ENCODE results near the gene HOOK2. TPM values are rescaled to one million over a fixed set of nuclear protein-coding genes. Genes with fewer than 3 reads are reported as not detected.
A peak's percentile ranks its signal among the peaks of the same experiment; 100 is the strongest.

HOOK2 gene
- total RNA-seq, 1 donor from 2014 or later = 27.9 TPM

DNA sequence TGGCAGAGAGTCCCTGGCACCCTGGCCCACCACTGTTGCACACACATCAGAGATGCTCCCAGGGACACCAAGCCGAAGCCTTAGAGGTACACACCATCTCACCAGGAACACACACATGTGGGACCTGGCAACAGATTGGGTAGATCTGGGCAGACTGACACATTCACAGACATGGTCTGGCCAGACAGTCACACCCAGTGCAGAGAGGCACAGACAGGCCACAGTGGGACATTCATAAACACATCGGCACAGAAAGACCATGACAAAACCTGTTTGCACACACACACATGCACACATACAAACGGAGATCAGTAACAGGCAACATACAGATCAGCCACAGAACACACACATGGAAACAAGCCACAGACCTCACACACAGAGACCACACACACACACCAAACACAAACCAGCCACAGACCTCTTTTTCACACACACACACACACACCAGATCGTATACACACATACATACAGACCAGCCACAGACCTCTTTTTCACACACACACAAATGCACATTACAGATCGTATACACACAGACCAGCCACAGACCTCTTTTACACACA lies 9.6 kb upstream of the HOOK2 start:
- no peak for DNase-seq (ENCODE audit: low read depth, low spot score)
- H3K27me3 Mint-ChIP-seq (ENCODE audit: low read depth) = no peaks in the 10 kb centered on the region
- no peak overlapping the region for H3K4me3 Mint-ChIP-seq
- H3K36me3 Mint-ChIP-seq (ENCODE audit: low read depth) = no peaks in the 10 kb centered on the region
- peaks cover 24% of the 10 kb centered on the region for H3K4me1 Mint-ChIP-seq
- no peaks in the 10 kb centered on the region for H3K9me3 Mint-ChIP-seq
- no peak overlapping the region for H3K27ac Mint-ChIP-seq (ENCODE audit: unreplicated experiment)
- TF ChIP-seq, protein P1, sequence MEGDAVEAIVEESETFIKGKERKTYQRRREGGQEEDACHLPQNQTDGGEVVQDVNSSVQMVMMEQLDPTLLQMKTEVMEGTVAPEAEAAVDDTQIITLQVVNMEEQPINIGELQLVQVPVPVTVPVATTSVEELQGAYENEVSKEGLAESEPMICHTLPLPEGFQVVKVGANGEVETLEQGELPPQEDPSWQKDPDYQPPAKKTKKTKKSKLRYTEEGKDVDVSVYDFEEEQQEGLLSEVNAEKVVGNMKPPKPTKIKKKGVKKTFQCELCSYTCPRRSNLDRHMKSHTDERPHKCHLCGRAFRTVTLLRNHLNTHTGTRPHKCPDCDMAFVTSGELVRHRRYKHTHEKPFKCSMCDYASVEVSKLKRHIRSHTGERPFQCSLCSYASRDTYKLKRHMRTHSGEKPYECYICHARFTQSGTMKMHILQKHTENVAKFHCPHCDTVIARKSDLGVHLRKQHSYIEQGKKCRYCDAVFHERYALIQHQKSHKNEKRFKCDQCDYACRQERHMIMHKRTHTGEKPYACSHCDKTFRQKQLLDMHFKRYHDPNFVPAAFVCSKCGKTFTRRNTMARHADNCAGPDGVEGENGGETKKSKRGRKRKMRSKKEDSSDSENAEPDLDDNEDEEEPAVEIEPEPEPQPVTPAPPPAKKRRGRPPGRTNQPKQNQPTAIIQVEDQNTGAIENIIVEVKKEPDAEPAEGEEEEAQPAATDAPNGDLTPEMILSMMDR (conservative IDR thresholded peaks at IDR 0.05) = no peak

DNA sequence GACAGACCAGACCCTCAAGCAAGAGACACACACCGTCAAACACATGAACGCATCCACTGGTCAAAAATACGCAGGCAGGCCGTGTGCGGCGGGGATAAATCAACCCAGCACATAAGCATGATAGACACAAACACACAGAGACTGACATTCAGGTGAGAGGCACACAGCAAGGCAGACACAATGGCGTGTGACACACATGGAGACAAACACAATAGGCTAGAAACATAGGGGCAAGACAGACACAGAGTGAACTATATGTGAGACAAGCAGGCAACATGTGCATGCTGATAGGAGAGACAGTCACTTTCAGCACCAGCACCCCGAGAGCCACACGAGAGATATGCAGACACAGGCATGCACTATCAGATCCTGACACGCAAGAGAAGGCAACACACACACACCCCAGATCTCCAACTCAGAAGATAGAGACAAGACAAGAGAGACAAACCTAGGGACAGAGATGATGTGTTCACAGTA lies 9.1 kb upstream of the HOOK2 start:
- H3K4me3 Mint-ChIP-seq = no peak overlapping the region
- no peak overlapping the region for H3K27ac Mint-ChIP-seq (ENCODE audit: unreplicated experiment)
- H3K27me3 Mint-ChIP-seq (ENCODE audit: low read depth) = peaks cover 1% of the 10 kb centered on the region
- H3K9me3 Mint-ChIP-seq = no peaks in the 10 kb centered on the region
- H3K4me1 Mint-ChIP-seq = peaks cover 26% of the 10 kb centered on the region
- TF ChIP-seq, protein P1 (conservative IDR thresholded peaks at IDR 0.05) = no peak
- H3K36me3 Mint-ChIP-seq (ENCODE audit: low read depth) = no peaks in the 10 kb centered on the region
- DNase-seq (ENCODE audit: low read depth, low spot score) = no peak

DNA sequence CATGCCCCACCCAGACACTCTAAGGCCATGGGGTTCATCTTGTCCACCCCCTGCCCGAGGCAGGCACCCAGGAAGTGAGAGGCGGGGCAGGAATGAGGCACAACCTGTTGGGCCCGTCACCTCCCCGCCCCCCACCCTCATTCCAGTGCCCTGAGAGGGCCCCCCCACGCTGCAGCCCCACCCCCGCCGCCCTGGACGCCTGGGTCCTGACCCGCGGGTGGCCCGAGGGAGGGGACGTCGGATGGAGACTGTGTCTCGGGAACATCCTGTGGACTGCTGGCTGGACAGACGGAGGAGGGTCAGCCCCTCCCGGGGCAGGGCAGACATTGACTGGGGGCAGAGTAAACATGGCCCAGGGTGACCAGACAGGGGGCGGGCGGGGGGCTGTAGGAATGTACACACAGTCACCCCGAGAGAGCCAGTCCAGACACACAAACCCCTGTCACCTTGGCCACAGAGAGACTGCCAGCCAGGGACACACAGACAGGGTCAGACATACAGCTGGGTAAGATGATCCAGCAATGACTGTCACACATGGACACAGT lies 8.6 kb upstream of the HOOK2 start:
- no peak for DNase-seq (ENCODE audit: low read depth, low spot score)
- no peaks in the 10 kb centered on the region for H3K36me3 Mint-ChIP-seq (ENCODE audit: low read depth)
- H3K27ac Mint-ChIP-seq (ENCODE audit: unreplicated experiment) = no peak overlapping the region

DNA sequence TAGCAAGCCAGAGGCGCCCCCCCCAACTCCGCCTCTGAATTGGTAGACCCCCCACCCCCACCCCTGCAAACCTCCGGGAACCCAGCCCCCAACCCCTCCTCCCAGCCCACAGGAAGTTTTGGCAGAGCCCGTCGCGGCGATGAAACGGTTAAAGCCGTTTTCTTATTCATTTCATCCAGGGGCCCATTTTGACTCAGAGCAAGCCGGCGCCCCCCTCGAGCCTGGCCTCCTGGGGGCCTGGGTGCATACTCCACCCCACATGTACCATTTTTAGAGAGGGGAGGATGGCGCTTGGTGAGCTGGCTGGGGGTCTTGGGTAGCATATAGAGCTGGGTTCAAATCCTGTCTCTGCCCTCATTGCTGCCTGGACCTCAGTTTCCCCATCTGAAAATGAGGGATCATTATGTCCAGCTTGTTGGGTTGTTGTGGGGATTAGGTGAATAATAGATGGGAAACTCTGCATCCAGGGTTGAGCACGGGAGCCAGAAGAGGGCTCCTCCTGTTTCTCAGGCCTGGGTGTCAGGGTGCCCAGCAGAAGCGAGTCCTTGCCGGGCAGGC lies 8.0 kb upstream of the HOOK2 start:
- TF ChIP-seq, protein P1 (conservative IDR thresholded peaks at IDR 0.05) = no peak
- no peaks in the 10 kb centered on the region for H3K9me3 Mint-ChIP-seq
- peaks cover 25% of the 10 kb centered on the region for H3K4me1 Mint-ChIP-seq
- peak overlapping the region; percentile 81 for H3K4me3 Mint-ChIP-seq
- DNase-seq (ENCODE audit: low read depth, low spot score) = no peak
- H3K36me3 Mint-ChIP-seq (ENCODE audit: low read depth) = no peaks in the 10 kb centered on the region
- no peak overlapping the region for H3K27ac Mint-ChIP-seq (ENCODE audit: unreplicated experiment)
- H3K27me3 Mint-ChIP-seq (ENCODE audit: low read depth) = peaks cover 9% of the 10 kb centered on the region

More for the DNA sequence above, 8.6 kb upstream of the HOOK2 start:
- TF ChIP-seq, protein P1 (conservative IDR thresholded peaks at IDR 0.05) = no peak
- no peaks in the 10 kb centered on the region for H3K9me3 Mint-ChIP-seq
- peak overlapping the region; percentile 81 for H3K4me3 Mint-ChIP-seq
- H3K27me3 Mint-ChIP-seq (ENCODE audit: low read depth) = peaks cover 5% of the 10 kb centered on the region
- peaks cover 26% of the 10 kb centered on the region for H3K4me1 Mint-ChIP-seq

DNA sequence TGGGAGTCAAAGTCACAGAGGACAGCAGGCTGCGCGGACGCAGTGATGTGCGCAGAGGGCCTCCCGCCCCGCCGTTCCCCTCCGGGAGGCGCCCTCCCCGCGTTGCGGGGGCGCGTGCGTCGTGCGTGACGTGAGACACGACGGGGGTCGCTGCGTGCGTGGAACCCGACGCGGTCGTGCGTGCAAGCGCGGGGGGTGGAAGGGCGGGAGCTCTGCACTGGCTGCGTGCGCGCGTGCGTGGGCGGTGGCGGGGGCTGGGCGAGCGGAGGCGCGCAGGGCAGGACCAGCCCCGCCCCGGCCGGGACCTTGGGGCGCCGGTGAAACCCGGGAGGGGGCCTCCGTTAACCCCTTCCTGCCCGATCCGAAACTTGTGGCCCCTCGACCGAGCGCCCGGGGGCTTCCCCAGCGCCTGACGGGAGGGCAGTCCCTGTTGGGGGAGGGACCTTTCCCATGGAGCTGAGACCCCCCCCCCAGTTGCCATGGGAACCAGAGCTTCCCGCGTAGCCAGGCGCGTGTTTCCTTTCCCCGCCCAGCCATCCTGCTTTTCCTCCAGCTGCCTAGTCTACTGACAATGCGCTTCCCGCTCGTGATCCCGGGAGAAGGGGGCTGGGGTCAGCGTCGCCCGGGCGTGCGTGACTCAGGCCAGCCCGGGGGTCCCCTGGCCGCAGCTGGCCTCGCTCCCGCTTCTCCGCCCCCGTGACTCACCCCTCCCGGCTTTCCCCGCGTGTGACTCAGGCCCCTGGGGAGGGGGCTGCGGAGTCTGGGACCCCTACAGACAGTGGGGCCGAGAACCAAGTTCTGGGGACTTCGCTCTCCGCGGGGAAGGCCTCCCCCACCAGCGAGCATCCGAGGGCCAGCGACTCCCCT lies 7.3 kb upstream of the HOOK2 start:
- Mint-ChIP-seq H3K9me3 (no peaks in the 10 kb centered on the region), H3K27me3 (ENCODE audit: low read depth) (peaks cover 9% of the 10 kb centered on the region), H3K27ac (ENCODE audit: unreplicated experiment) (peak overlapping the region; percentile 93), H3K36me3 (ENCODE audit: low read depth) (no peaks in the 10 kb centered on the region), H3K4me3 (peak overlapping the region; percentile 90), H3K4me1 (peaks cover 25% of the 10 kb centered on the region)
- TF ChIP-seq, protein P1 (conservative IDR thresholded peaks at IDR 0.05) = no peak
- DNase-seq (ENCODE audit: low read depth, low spot score) = peak; percentile 62

Data from neural crest cell (in vitro differentiated cells).